Nucleus accumbens (tissue), 56 donors: ENCODE measurements around the gene CAPN11.
A peak's percentile ranks its signal among the peaks of the same experiment; 100 is the strongest.
"Not testable (repeated sequence)": the region's sequence is repeated elsewhere in the genome, so short reads cannot be mapped to it uniquely, and the experiment has no call there.

Experiments
- DNase-seq, 56 donors: peaks; one replicate each; lab custom pipeline; 2025; lab: John Stamatoyannopoulos, UW

Gene CAPN11

DNA sequence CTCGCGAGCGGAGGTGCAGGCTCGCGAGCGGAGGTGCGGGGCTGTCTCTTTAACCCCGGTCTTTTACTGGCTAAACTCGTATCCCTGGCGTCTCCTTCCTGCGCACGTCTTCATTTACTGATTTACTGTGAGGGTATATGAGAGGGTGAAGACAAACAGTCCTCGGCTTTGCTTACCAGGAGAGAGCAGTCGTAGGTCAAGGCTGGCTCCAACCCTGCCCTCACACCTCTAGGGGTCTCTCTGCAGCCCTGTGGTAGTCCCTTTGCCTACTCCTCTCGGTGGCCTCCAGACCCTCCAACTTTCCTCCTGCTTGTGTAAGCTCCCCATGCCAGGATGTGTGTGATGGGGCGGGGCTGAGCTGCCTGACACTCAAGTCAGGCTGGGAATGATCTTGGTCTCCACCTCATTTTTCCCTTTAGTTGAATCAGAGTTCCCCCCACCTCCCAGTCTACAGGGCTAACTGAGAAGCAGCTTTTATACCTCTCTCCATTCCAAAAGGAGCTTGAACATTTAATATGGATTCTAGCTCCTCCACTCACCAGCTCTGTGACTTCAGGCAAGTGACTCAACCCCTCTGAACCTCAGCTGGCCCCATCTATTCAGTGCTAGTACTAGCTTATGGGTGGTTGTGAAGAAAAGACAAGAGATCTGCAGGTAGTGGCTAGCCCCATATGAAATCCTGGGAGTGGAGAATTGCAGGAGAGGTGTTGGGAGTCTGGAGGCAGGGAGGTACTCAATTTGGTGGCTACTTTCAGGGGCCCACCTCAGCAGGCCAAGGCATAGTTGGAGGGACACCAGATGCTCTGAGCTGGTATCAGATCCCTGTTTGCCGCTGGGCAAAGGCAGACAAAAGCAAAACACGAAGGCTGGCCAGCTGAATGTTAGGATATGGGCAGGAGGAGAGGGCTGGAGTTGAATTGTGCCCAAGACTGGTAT, 65.7 kb downstream of the CAPN11 start:
- peak in 11 of 56 donors; percentile 18 to 51 (median 33) for DNase-seq

DNA sequence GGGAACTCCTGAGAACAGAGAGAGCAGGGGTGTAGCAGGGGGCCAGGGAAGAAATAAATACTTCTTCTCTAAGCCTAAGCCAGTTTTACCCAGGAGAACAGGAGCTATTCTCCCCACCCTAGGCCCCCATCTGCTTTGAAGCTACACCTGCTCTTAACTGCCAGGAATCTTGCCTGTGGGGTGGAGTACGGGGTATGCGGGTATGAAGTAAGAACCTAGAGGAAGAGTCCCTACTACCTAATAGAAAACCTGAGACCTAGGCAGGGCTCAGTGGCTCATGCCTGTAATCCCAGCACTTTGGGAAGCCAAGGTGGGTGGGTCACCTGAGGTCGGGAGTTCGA, 66.3 kb downstream of the CAPN11 start:
- no peak for DNase-seq

DNA sequence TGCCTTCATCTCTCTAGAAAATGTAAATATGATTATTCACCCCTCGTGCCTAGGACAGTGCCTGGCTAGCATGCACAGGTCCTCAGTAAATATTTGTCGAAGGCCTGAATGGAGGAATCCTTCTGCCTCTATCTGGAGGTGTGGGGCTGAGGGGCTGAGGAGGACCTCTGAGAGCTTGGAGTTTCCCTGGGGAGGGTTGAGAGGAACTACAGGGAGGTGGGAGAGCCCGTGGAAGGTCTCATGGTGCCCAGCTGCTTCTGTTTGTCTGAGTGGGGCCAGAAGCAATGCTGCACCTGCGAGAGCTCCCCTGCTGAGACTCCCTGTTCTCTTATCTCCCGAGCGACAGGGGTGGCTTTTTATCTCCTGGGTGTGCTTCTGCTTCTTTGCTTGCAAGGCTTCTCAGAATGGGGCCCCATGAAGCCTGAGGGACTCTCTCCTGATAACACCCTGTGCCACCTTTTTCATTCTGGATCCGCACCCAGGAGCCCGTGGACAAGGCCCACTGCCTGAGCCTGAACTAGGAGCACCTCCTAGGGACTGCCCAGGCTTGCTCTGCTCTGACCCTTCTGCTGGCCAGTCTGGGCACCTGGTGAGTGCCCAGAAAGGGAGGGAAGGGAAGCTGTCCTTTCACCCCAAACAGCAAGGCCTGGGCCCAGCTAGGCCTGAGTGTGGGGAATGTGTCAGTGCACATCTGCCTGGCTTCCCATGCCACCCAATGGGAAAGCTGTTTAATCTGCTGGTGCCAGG, 67.1 kb downstream of the CAPN11 start:
- DNase-seq = no peak

DNA sequence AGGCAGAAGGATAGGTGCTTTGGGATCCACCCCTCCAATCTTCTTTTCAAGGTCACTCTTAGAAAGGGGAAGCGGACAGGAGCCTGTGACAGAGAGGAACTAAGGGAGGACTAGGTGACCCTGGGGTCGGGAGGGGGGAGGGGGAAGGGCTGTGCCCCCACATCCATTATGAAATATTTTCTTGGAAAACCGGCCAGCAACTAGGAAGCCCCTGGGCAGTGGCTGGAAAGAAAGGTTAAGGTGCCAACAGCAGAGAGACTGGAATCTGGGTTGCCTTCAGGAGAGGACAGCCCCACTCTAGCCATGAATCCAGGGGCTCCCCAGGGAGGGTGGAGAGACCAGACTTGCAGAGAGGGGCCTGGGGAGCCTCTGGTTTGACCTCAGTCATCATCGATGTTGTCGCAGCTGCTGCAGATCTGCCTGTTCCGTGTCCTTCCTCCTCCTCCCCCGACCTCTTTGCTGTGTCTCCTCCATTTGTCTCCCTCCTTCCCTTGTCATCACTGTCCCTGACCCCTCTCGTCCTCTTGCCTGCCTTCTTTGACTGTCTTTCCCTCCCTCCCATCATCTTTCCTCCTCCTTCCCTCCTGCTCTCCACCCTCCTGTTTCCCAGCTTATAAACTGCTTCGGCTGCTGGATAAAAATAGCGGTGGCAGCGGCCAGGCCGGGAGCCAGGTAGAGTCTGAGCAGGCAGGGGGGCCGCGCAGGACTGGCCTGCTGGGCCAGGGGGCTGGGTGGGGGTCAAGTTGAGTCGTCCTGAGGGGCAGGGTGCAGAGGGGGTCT, 67.9 kb downstream of the CAPN11 start:
- DNase-seq = peak in 13 of 56 donors; percentile 5 to 58 (median 17)

DNA sequence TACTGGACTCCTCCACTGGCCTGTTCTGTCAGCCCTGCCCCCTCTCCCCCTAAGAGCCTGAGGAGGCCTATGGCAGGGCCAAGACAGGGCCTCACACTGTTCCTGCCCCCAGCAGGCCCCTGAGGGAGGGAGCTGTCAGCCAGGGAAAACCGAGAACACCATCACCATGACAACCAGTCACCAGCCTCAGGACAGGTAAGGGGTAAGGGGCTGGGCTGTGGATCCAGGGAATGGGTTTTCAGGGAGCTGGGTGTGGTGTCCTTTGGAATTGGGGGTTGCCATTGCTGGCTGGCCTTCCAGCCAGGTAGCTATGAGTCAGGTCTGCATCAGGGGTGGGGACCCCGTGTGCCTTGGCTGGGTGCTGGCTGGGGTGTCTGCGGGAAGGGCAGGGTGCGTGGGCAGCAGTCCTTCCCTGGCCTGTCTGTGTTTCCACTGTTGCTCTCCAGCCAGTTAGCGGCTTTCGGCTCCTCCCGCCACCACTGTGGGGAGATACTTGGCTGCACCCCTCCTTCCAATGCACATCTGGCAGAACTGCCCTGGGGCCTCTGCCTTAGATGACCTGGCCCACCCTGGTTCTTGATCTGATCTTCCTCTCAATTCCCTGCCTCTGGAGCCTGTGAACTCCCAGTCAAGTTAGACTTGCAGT, 68.7 kb downstream of the CAPN11 start:
- DNase-seq = peak in 3 of 56 donors; percentile 50 to 72 (median 53)

DNA sequence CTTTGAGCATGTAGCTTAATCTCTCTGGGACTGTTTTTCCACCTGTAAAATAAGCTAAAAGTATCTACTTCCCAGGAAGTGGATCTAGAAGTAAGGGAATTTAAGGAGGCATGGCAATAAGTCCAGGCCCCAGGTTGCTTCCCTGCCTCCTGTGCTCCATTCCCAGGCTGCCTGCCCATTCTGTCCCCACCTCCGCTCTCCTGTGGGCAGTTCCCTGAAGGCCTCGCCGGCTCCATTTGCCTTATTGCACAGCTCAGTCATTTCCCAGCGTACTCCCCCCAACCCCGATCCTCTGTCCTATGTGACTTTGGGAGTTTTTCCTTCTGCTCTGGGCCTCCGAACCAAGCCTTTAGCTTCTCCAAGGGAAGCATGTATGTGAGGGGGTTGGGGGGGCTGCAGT, 69.4 kb downstream of the CAPN11 start:
- DNase-seq = no peak

DNA sequence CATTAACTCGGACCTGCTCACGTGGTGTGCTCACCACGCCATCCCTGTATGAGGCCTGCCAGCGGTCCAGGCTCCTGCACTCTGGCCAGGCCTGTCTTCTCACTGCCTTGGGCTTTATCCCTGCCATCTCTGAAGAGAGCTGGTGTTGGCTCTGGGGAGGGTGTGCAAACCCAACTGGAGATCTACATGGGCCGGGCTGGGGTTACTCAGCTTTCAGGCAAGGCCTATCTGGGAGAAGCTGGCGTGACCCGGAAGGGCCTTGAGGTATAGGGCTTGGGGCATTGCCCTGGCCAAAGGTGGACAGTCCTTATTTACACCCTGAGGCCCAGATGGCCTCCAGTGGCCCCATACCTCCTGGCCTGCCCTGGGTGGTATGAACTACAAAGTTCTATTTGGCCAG, 69.8 kb downstream of the CAPN11 start:
- no peak for DNase-seq

DNA sequence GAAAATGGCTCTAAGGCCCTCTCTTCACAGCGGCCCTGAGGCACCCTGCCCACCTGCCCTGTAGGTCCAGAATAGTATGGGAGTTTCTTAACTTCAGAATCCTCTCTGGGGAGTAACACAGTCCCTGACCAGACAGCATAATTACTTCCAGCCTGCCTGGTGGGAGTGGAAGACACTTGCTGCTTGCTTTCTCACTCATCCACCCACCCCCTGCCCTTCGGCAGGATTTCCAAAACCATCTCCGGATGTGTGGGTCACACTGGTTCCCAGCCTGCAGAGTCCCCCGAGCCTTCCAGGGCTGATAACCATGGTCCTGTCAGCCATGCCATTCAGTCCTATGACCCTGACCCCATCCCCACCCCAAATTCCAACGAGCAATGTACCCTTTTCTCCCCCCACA, 70.2 kb downstream of the CAPN11 start:
- no peak for DNase-seq

DNA sequence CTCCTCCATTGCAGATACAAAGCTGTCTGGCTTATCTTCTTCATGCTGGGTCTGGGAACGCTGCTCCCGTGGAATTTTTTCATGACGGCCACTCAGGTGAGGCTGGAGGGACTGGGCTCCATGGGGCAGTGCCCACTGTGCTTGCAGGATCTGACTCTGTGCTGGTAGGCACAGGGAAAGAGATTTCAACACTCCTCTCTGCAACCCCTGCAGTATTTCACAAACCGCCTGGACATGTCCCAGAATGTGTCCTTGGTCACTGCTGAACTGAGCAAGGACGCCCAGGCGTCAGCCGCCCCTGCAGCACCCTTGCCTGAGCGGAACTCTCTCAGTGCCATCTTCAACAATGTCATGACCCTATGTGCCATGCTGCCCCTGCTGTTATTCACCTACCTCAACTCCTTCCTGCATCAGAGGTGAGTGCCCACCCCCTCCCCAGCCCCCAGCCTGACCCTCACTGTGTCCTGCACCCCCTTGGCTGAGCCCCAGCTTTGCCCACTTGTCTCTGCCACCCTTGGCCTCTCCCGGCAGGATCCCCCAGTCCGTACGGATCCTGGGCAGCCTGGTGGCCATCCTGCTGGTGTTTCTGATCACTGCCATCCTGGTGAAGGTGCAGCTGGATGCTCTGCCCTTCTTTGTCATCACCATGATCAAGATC, 70.9 kb downstream of the CAPN11 start:
- no peak for DNase-seq

DNA sequence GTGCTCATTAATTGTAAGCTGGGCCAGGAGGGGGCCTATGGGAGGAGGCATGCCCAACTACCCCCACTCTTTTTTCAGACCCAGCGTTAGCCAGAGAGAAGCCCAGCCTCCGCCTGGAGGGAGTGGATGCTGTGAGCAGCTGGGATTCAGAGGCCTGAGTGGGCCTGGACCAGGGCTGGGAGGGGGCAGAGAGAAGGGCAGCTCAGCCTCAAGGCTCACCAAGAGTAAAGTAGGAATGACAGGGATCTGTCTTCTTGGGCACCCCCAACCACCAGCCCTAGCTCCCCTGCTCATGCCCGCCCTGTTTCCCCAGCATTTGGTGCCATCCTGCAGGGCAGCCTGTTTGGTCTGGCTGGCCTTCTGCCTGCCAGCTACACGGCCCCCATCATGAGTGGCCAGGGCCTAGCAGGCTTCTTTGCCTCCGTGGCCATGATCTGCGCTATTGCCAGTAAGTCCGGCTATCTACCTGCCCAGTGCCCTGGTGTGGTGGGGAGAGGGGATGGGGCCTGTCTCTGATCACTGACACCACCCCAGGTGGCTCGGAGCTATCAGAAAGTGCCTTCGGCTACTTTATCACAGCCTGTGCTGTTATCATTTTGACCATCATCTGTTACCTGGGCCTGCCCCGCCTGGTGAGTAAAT, 71.5 kb downstream of the CAPN11 start:
- no peak for DNase-seq

DNA sequence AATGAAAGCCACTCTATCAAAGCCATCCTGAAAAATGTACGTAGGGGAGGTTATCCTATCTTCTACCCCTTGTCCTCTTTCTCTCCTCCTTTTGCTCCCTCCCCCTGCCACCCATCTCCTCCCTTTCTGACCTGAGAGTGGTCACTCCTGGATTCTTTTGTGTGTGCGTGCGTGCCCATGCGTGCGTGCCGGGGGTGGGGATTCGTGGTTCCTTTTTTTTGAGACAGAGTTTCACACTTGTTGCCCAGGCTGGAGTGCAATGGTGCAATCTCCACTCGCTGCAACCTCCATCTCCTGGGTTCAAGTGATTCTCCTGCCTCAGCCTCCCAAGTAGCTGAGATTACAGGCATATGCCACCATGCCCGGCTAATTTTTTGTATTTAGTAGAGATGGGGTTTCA, 72.8 kb downstream of the CAPN11 start:
- DNase-seq = not testable (repeated sequence)

DNA sequence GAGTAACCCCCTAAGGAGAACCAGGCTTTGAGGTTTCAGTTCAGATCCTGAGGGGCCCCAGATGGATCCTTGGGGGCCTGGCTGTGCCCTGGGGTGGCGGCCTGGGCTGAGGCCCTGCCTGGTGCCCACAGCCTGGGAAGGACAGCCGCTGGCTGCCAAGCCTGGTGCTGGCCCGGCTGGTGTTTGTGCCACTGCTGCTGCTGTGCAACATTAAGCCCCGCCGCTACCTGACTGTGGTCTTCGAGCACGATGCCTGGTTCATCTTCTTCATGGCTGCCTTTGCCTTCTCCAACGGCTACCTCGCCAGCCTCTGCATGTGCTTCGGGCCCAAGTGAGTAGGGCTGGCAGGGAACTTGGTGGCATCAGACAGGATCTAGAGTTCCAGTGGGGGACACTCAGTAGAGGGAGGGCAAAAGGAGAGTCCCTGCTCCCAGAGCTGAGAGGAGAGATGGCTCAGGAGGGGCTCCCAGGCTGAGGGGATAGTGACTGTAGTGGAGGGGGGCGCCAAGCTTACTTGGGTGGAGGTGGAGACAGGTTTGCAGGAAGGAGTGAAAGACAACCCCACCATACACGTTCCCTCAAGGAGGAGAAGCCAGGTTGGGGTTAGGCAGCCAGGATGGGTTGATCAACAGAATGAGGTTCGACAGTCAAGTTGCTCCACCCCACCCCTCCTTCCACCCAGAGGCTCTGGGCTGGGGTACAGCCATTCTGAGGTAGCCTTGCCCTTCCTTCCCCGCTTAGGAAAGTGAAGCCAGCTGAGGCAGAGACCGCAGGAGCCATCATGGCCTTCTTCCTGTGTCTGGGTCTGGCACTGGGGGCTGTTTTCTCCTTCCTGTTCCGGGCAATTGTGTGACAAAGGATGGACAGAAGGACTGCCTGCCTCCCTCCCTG, 74.3 kb downstream of the CAPN11 start:
- peak in 1 of 56 donors; percentile 26 for DNase-seq

DNA sequence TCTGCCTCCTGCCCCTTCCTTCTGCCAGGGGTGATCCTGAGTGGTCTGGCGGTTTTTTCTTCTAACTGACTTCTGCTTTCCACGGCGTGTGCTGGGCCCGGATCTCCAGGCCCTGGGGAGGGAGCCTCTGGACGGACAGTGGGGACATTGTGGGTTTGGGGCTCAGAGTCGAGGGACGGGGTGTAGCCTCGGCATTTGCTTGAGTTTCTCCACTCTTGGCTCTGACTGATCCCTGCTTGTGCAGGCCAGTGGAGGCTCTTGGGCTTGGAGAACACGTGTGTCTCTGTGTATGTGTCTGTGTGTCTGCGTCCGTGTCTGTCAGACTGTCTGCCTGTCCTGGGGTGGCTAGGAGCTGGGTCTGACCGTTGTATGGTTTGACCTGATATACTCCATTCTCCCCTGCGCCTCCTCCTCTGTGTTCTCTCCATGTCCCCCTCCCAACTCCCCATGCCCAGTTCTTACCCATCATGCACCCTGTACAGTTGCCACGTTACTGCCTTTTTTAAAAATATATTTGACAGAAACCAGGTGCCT, 75.0 kb downstream of the CAPN11 start:
- peak in 2 of 56 donors; percentile 32 to 43 for DNase-seq
